ENCODE results near the gene CDH4. TPM values are rescaled to one million over a fixed set of nuclear protein-coding genes. Genes with fewer than 3 reads are reported as not detected.

The CDH4 gene
- total RNA-seq, 1 experiment from 2014 or later = not detected

DNA sequence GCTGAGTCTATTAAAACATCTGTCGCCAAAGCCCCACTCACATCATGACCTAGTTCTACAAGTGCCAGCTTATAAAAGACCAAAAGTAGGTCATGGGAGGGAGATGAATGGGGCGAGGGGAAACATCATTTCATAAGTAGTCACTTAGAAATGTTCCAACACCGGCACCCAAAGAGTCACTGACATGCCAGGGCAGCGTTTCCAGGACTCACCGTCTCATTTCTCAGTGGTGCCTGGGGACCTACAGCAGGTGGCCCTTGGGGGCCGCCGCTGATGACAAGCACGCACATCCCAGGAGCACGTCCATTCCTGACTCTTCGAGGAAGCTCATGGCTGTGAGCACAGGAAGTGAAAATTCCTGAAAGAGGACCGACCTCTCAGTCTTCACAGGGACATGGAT lies 260.4 kb downstream of the CDH4 start:
- no peak overlapping the region for H2AFZ ChIP-seq
- no peak overlapping the region for H3K27ac ChIP-seq
- no peak overlapping the region for H3K4me2 ChIP-seq
- no peak for TF ChIP-seq EZH2 (IDR thresholded peaks at IDR 0.05; ENCODE audit: low read depth)
- TF ChIP-seq, protein P1, sequence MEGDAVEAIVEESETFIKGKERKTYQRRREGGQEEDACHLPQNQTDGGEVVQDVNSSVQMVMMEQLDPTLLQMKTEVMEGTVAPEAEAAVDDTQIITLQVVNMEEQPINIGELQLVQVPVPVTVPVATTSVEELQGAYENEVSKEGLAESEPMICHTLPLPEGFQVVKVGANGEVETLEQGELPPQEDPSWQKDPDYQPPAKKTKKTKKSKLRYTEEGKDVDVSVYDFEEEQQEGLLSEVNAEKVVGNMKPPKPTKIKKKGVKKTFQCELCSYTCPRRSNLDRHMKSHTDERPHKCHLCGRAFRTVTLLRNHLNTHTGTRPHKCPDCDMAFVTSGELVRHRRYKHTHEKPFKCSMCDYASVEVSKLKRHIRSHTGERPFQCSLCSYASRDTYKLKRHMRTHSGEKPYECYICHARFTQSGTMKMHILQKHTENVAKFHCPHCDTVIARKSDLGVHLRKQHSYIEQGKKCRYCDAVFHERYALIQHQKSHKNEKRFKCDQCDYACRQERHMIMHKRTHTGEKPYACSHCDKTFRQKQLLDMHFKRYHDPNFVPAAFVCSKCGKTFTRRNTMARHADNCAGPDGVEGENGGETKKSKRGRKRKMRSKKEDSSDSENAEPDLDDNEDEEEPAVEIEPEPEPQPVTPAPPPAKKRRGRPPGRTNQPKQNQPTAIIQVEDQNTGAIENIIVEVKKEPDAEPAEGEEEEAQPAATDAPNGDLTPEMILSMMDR (conservative IDR thresholded peaks at IDR 0.05) = no peak
- H3K79me2 ChIP-seq (ENCODE audit: low read depth) = no peaks in the 10 kb centered on the region
- H3K27me3 ChIP-seq (ENCODE audit: insufficient read depth, low read depth) = peaks cover 97% of the 10 kb centered on the region
- no peaks in the 10 kb centered on the region for H3K36me3 ChIP-seq (ENCODE audit: low read depth)
- ChIA-PET POLR2A (ENCODE audit: unreplicated experiment) (no interaction called here), CTCF (no interaction called here)
- no peaks in the 10 kb centered on the region for H3K9me2 ChIP-seq (ENCODE audit: insufficient read depth)
- H3F3A ChIP-seq (ENCODE audit: insufficient read depth, low read depth) = no peaks in the 10 kb centered on the region
- H3K9me3 ChIP-seq (ENCODE audit: insufficient read depth, low read depth) = no peaks in the 10 kb centered on the region
- H3K4me3 ChIP-seq = no peak overlapping the region
- DNase-seq = no peak
- H4K20me1 ChIP-seq (ENCODE audit: insufficient read depth) = peaks cover 5% of the 10 kb centered on the region; the same call in 1 of the 2 replicates
- no TSS peak for BruUV-seq (replicated peaks)
- intact Hi-C loops (cut with micrococcal nuclease; ENCODE audit: unreplicated experiment) = no loop called here
- no peaks in the 10 kb centered on the region for H3K4me1 ChIP-seq (replicated peaks; ENCODE audit: insufficient read depth)

DNA sequence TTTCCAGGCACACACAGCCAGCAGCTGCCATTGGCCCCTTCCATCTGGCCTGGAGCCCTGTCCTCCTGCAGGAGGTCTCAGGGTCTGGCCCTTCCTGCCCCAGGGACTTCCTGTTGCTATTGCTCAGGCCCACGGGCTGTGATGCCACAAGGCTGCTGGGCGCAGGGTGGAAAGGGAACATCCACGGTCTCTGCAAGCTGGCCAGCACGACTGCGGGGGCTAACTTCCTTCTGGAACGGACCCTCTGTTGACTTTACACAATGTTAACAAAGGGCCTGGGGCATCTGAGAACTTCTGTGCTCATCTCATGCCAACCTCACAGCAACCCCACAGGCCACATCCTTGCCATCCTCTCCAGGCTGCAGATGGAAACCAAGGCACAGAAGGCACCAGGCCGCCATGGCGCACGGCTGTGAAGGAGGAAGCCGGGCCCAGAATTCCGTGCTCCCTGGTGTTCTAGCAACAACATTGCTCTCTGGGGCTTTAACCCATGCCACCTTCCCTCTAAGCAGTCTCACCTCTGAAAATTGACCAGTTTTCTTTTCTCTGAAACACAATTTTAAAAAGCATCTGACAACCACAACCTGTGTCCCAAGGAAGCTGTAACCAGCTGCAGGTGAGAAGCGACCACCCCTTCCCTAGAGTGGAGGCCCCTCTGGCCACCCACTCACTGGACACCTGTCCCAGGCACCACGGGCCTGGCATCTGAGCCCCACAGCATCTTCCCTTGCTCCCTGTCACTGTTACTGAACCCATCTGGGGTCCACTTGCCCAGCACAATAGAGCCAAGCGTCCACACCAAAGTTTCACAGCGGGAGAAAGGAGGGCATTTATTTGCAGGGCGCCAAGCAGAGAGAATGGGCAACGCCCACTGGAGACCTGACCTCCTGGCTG lies 261.3 kb downstream of the CDH4 start:
- Histone ChIP-seq H3K79me2 (ENCODE audit: low read depth) (no peaks in the 10 kb centered on the region), H2AFZ (no peak overlapping the region), H4K20me1 (ENCODE audit: insufficient read depth) (peaks cover 5% of the 10 kb centered on the region; the same call in 1 of the 2 replicates), H3K36me3 (ENCODE audit: low read depth) (no peaks in the 10 kb centered on the region), H3F3A (ENCODE audit: insufficient read depth, low read depth) (no peaks in the 10 kb centered on the region), H3K4me2 (no peak overlapping the region), H3K4me3 (no peak overlapping the region), H3K9me2 (ENCODE audit: insufficient read depth) (no peaks in the 10 kb centered on the region), H3K27me3 (ENCODE audit: insufficient read depth, low read depth) (peaks cover 97% of the 10 kb centered on the region), H3K4me1 (replicated peaks; ENCODE audit: insufficient read depth) (no peaks in the 10 kb centered on the region), H3K27ac (no peak overlapping the region), H3K9me3 (ENCODE audit: insufficient read depth, low read depth) (no peaks in the 10 kb centered on the region)
- no TSS peak for BruUV-seq (replicated peaks)
- TF ChIP-seq EZH2 (IDR thresholded peaks at IDR 0.05; ENCODE audit: low read depth) = no peak
- TF ChIP-seq, protein P1 (conservative IDR thresholded peaks at IDR 0.05) = no peak
- POLR2A ChIA-PET (ENCODE audit: unreplicated experiment) = no interaction called here
- CTCF ChIA-PET = no interaction called here
- intact Hi-C loops (cut with micrococcal nuclease; ENCODE audit: unreplicated experiment) = no loop called here
- DNase-seq = no peak

- Histone ChIP-seq H3K9me2 (ENCODE audit: insufficient read depth) (no peaks in the 10 kb centered on the region), H3K9me3 (ENCODE audit: insufficient read depth, low read depth) (no peaks in the 10 kb centered on the region), H2AFZ (no peak overlapping the region), H3K27ac (no peak overlapping the region), H3K27me3 (ENCODE audit: insufficient read depth, low read depth) (peaks cover 97% of the 10 kb centered on the region), H3K4me2 (no peak overlapping the region), H4K20me1 (ENCODE audit: insufficient read depth) (peaks cover 9% of the 10 kb centered on the region; the same call in 1 of the 2 replicates), H3K4me3 (no peak overlapping the region), H3K4me1 (replicated peaks; ENCODE audit: insufficient read depth) (no peaks in the 10 kb centered on the region), H3K79me2 (ENCODE audit: low read depth) (no peaks in the 10 kb centered on the region), H3K36me3 (ENCODE audit: low read depth) (no peaks in the 10 kb centered on the region), H3F3A (ENCODE audit: insufficient read depth, low read depth) (no peaks in the 10 kb centered on the region)
- no TSS peak for BruUV-seq (replicated peaks)
- ChIA-PET CTCF (no interaction called here), POLR2A (ENCODE audit: unreplicated experiment) (no interaction called here)
- TF ChIP-seq EZH2 (IDR thresholded peaks at IDR 0.05; ENCODE audit: low read depth) = no peak
- TF ChIP-seq, protein P1 (conservative IDR thresholded peaks at IDR 0.05) = no peak
- no peak for DNase-seq
- intact Hi-C loops (cut with micrococcal nuclease; ENCODE audit: unreplicated experiment) = no loop called here
These were observed 261.9 kb downstream of the CDH4 start for GRCh38 chr20:61514018-61514365.
